OCI-LY3 (cell line): ENCODE measurements around the gene LRRC32.
A peak's percentile ranks its signal among the peaks of the same experiment; 100 is the strongest.

Source experiments
- H2AFZ ChIP-seq: fragments of 200-600, 300-600 bp; shearing (Covaris generic); 2 replicates; pipeline ENCODE4 v1.6.0; 2014; ENCODE audit warnings: antibody characterized with exemption, low read depth, low read length
- H3K27ac ChIP-seq: fragments of 200-600, 300-600 bp; sonication (generic); 2 replicates; pipeline ENCODE4 v1.5.1; 2014; ENCODE audit warnings: mild to moderate bottlenecking, low read length, moderate library complexity, mixed read lengths
- H3K27me3 ChIP-seq: fragments of 200-600, 300-600 bp; sonication (generic); 2 replicates; pipeline ENCODE4 v1.6.1; 2014; ENCODE audit warnings: low read depth, low read length, mixed read lengths
- H3K36me3 ChIP-seq: fragments of 200-600, 300-600 bp; sonication (generic); replicated peaks from 2 replicates; pipeline ENCODE3; 2014; ENCODE audit warnings: low read depth, low read length, mixed read lengths
- H3K4me1 ChIP-seq: fragments of 300-600, 200-600 bp; sonication (generic); 2 replicates; pipeline ENCODE4 v1.6.1; 2014; ENCODE audit warnings: low read length, mixed read lengths
- H3K4me2 ChIP-seq: fragments of 200-600, 300-600 bp; sonication (generic); 2 replicates; pipeline ENCODE4 v1.6.1; 2014; ENCODE audit warnings: low read length, mixed read lengths
- H3K4me3 ChIP-seq: fragments of 300-600, 200-600 bp; sonication (generic); 2 replicates; pipeline ENCODE4 v1.5.1; 2014; ENCODE audit warnings: antibody characterized with exemption, mild to moderate bottlenecking, low read length, moderate library complexity
- H3K79me2 ChIP-seq: fragments of 300-600, 200-600 bp; shearing (Covaris generic); 2 replicates; pipeline ENCODE4 v1.6.1; 2014; ENCODE audit warnings: mild to moderate bottlenecking, low read length, mixed read lengths
- H3K9ac ChIP-seq: fragments of 300-600, 200-600 bp; shearing (Covaris generic); 2 replicates; pipeline ENCODE4 v1.6.0; 2014; ENCODE audit warnings: mild to moderate bottlenecking, low read length, moderate library complexity
- H3K9me3 ChIP-seq: fragments of 200-600, 300-600 bp; shearing (Covaris generic); 2 replicates; pipeline ENCODE4 v1.6.1; 2014; ENCODE audit warnings: low read length, mixed read lengths; ENCODE audit not compliant: insufficient read depth
- H4K20me1 ChIP-seq: fragments of 200-600, 300-600 bp; sonication (generic); 2 replicates; pipeline ENCODE4 v1.6.1; 2016; ENCODE audit warnings: low read length, mixed read lengths; ENCODE audit not compliant: insufficient read depth
- EZH2phosphoT487 ChIP-seq: fragments of 200-600 bp; shearing (Covaris generic); IDR thresholded peaks from 2 replicates; pipeline ENCODE4 v1.6.1; 2018; ENCODE audit warnings: antibody characterized with exemption, mixed run types, low read depth
- TF ChIP-seq, protein P1 (sequence below): fragments of 200-600, 300-600 bp; sonication (generic); IDR thresholded peaks from 2 replicates; pipeline ENCODE4 v1.5.1; 2014; ENCODE audit warnings: antibody characterized with exemption, low read length, low read depth

Gene LRRC32

DNA sequence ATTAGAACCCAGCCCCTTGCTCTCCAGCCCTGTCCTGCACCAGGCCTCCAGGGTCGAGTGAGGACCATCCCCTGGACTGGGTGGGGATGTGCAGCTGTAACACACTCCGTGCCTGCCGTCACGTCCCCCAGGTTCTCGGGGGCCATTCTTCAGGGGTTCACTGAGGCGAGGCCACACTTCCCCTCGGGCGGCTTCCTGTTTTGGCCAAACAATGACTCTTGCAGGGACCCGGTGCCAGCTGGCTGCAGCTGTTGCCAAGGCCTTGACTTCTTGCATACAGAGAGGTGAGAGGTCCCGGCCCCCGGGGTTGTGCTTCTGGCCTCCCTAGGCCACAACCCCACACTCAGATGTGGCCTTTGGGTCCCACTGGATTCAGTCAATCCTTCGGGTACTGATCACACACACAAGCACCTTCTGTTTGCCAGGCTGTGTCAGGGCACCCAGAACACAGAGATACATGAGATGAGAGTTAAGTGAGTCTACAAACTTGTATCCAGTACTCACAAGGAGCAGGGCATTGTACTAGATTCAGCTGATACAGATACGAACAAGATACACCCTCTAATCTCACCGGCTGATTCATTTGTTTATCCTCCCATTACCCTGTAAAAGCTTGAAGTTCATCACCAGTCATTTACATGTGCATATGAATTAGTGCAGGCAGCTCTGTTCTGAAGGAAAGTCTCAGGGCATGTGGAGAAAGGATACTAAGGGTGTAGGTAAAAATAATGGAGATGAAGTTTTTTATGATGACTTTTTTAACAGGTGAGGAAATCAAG lies 32.9 kb downstream of the LRRC32 start:
- H3K36me3 ChIP-seq = no peaks in the 10 kb centered on the region
- H3K79me2 ChIP-seq = no peaks in the 10 kb centered on the region
- peak overlapping the region; percentile 40; the same call in 1 of the 2 replicates for H3K9ac ChIP-seq
- peaks cover 11% of the 10 kb centered on the region for H3K27me3 ChIP-seq
- peaks cover 53% of the 10 kb centered on the region for H3K4me1 ChIP-seq
- no peaks in the 10 kb centered on the region for H4K20me1 ChIP-seq
- TF ChIP-seq, protein P1, sequence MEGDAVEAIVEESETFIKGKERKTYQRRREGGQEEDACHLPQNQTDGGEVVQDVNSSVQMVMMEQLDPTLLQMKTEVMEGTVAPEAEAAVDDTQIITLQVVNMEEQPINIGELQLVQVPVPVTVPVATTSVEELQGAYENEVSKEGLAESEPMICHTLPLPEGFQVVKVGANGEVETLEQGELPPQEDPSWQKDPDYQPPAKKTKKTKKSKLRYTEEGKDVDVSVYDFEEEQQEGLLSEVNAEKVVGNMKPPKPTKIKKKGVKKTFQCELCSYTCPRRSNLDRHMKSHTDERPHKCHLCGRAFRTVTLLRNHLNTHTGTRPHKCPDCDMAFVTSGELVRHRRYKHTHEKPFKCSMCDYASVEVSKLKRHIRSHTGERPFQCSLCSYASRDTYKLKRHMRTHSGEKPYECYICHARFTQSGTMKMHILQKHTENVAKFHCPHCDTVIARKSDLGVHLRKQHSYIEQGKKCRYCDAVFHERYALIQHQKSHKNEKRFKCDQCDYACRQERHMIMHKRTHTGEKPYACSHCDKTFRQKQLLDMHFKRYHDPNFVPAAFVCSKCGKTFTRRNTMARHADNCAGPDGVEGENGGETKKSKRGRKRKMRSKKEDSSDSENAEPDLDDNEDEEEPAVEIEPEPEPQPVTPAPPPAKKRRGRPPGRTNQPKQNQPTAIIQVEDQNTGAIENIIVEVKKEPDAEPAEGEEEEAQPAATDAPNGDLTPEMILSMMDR = no peak
- H3K4me2 ChIP-seq = peak overlapping the region; percentile 58
- peak overlapping the region; percentile 7 for H3K4me3 ChIP-seq
- peak overlapping the region; percentile 66 for H3K27ac ChIP-seq
- H3K9me3 ChIP-seq = no peaks in the 10 kb centered on the region
- H2AFZ ChIP-seq = peak overlapping the region; percentile 66

DNA sequence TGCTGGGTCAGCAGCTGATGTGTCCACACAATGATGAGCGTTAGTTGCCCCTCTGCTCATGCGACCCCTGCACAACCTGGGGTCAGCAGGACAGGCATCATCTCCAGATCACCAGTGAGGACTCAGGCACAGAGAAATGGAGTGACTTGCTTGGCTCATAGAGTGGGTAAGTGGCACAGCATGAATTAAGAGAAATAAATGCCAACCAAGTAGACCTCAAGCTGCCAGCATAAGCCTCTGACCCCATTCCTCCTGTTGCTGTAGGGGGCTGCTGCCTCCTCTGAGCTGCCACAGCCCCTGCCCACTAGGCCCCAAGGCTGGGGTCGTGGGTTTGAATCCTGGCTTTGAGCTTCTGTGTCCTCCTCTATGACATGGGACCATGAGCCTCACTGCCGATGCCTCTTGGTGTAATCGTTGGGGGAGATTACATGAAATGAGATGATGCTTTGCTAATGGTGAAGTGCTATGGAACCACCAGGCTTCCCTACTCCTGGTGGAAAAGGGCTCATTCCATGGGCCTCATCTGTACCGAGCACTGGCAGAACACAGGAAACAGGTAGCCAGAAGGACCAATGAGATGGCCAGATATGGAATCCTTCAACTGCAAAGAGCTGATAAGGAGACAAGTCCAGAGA lies 33.6 kb downstream of the LRRC32 start:
- no peaks in the 10 kb centered on the region for H3K79me2 ChIP-seq
- peak overlapping the region; percentile 7; the same call in 1 of the 2 replicates for H3K4me3 ChIP-seq
- TF ChIP-seq, protein P1 = no peak
- no peak for TF ChIP-seq EZH2phosphoT487
- peak overlapping the region; percentile 66 for H3K27ac ChIP-seq
- H3K4me2 ChIP-seq = peak overlapping the region; percentile 58
- peaks cover 13% of the 10 kb centered on the region; the same call in 1 of the 2 replicates for H3K27me3 ChIP-seq
- H3K36me3 ChIP-seq = no peaks in the 10 kb centered on the region
- H4K20me1 ChIP-seq = no peaks in the 10 kb centered on the region
- peak overlapping the region; percentile 40; the same call in 1 of the 2 replicates for H3K9ac ChIP-seq
- peaks cover 46% of the 10 kb centered on the region for H3K4me1 ChIP-seq
- H2AFZ ChIP-seq = peak overlapping the region; percentile 66; the same call in 1 of the 2 replicates
- H3K9me3 ChIP-seq = no peaks in the 10 kb centered on the region

DNA sequence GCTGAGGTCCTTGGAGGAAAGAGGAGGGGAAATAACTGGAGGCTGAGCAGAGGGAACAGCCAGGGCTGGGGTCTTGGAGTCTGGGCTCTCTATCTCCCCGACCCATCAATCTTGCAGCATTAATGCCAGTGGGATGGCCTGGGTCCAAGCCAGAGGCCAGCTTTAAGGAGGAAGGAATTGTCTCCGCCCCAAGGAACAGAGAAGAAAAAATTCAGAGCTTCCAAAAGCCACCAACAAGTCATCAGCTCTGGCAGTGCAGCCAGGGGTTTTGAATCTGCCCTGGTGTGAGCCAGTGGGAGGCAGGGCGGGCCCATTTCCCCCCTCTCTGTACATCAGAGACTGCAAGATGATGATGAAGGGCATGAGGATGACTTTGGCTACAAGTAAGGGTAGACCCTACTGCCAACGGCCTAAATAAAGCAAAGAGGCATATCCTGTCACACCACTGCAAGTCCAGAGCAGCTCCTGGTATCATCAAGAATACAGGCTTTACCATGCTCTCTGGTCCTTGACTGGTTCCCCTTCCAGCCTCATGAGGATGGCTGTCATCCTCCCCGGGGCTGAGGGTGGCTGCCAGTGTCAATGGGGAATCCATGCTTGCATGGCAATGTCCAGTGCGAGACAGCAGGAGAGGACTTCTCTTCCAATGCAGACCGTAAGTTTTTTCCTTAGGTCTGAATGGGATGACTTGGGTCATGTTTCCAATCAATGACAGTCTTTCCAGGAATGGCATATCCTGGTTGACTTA lies 34.4 kb downstream of the LRRC32 start:
- Histone ChIP-seq H3K79me2 (no peaks in the 10 kb centered on the region), H3K27ac (no peak overlapping the region), H3K27me3 (peaks cover 13% of the 10 kb centered on the region; the same call in 1 of the 2 replicates), H3K4me2 (no peak overlapping the region), H3K9ac (no peak overlapping the region), H3K4me3 (no peak overlapping the region), H3K4me1 (peaks cover 38% of the 10 kb centered on the region), H3K36me3 (no peaks in the 10 kb centered on the region), H3K9me3 (no peaks in the 10 kb centered on the region), H2AFZ (no peak overlapping the region), H4K20me1 (no peaks in the 10 kb centered on the region)
- TF ChIP-seq EZH2phosphoT487 = no peak
- TF ChIP-seq, protein P1 = no peak

DNA sequence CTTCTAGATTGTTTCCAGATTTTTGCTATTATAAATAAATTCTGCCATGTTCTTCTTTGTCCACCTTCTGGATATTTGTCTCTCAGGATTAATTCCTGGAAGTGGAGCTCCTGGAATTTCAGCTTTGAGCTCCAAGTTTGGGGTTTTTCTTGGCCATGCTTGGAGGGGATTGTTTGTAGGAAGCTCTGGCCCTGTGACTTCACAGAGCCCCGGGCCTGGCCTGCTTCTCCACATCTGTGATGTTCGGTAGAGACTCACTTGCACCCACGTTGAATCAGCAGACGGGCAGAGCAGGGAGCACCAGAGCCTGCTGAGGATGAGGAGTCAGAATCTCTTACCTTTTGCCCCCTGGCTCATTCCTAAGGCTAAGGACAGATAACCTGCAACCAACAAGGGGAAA lies 35.7 kb downstream of the LRRC32 start:
- no peak overlapping the region for H2AFZ ChIP-seq
- H3K4me3 ChIP-seq = no peak overlapping the region
- H3K36me3 ChIP-seq = no peaks in the 10 kb centered on the region
- no peaks in the 10 kb centered on the region for H4K20me1 ChIP-seq
- no peaks in the 10 kb centered on the region for H3K9me3 ChIP-seq
- H3K79me2 ChIP-seq = no peaks in the 10 kb centered on the region
- H3K9ac ChIP-seq = no peak overlapping the region
- H3K27ac ChIP-seq = no peak overlapping the region
- H3K4me1 ChIP-seq = peaks cover 43% of the 10 kb centered on the region
- H3K4me2 ChIP-seq = no peak overlapping the region
- TF ChIP-seq EZH2phosphoT487 = no peak
- TF ChIP-seq, protein P1 = no peak
- peaks cover 13% of the 10 kb centered on the region; the same call in 1 of the 2 replicates for H3K27me3 ChIP-seq
